Stimulated activated CD8-positive, alpha-beta memory T cell treated with anti-CD3 and anti-CD28 coated beads, Interleukin-7, amount 100 ng/mL, for 4 hours (primary cell): ENCODE data around the gene CDC42BPB.

ENCODE experiments used
- DNase-seq, 2 donors: peaks; one replicate each; pipeline ENCODE4 v3.0.0-alpha.2; 2020; ENCODE audit warnings: low read depth in 2 of 2

Gene CDC42BPB

DNA sequence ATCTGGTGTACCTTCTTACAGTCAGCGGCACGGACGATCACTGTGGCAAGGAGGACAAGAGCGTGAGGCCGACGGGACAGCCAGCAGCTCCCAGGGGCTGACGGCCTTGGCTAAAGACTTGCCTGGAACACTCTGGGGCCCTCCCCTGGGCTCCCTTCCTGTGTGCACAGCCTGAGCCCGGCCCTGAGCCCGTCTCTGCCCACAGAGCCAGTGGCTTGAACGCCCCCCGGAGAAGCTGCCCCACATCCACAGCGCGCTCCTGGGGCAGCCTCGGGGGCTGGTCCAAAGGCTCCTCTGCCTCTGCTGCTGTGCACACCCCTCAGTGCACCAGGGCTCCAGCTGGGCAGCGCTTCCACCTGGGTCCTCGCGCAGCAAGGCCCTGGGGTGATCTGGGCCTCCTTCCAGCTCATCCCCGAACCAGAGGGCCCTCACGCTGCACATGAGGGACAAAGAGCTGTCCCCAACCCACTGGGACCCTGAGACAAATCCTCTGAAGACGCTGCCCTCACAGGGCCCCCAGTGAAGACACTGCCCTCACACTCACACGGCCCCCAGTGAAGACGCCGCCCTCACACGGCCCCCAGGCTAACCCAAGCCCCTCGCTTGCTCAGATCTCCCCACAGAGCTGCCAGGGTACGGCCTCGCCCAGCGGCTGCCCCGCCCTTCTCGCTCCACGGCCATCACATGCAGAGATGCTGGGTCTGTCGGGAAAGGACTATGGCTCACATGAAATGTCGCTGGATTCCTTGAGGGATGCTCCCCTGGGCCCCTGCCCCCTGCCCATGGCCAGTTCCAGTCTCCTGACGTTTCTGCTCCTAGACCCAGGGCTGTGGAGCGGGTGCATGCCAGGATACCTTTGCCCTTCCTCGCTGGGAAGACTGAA, 112.7 kb downstream of the CDC42BPB start:
- no peak for DNase-seq

DNA sequence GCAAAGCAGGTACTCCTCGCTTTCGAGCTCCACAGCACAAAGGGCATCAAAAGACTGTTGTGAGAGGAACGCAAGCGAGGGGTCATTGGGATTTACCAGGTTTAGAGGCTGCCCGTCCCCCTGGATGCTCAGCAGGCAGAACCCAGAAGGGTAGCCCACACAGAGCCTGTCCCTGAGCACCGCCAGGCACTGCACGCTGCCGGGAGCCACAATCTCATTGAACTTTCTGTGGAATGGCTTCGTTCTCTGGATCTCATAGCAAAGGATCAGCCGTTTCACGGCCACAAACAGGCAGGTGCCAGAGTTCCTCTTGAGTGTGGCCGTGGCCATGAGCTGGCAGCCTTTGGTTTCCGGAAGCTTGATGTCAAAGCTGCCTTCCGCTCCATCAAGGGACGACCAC, 113.4 kb downstream of the CDC42BPB start:
- no peak for DNase-seq

- no peak for DNase-seq
Measured at GRCh38 chr14:102943454-102943853, 113.9 kb downstream of the CDC42BPB start.

GRCh38 chr14:102942069-102942468, 115.3 kb downstream of the CDC42BPB start:
- no peak for DNase-seq

DNA sequence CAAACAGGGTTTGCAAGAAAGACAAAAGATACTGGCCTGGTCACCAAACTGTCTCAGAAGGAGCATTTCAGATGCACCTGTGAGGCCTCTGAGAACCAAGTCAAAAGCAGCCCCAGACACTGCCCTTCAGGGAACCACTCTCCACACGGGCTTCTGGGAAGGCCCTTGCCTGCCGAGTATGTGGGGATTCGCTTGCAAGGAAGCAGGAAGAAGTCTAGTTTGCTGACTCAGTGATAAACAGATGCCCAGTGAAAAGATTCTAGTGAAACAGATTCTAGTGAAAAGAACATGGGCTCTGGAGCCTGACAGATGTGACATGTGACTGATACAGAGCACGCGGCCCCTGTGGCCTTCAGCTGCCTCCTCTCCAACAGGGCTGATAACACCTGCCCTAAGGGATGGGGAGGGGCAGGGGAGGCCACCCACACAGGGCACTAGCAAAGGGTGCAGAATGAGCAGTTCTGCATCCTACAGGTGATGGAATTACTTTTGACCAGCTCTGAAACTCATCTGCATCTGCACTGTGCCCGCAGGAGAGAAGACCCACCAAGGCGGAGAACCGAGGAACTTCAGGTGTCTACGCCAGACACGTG, 115.8 kb downstream of the CDC42BPB start:
- DNase-seq: no peak

DNA sequence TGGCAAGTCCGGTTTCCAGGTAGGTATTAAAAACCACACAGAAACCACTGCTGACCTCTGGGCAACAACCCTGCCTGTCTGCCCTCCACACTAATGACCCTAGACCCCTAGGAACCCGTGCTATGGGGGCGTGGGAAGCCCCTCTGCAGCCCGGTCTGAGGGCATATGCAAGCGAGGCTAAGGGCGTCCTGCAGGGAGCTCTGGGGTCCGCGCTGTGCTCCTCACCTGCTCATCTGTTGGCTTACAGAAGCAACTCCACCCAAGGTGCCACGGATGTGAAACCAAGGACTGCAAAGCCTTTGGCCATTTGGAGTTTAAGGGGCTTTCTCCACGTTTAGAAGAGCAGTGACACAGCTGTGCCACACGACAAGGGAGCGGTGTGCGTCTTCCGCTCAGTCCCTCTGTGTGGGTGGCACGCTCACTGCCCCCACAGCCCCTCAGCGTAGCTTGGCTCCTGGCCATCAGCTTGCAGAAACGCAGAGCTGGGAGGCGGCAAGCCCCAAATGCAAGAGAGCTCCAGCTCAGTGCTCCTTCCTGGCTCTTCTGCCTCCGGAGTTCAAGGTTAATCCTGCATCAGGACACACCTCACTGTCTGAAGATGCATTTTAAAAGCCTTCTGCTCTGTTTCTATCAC, 116.5 kb downstream of the CDC42BPB start:
- no peak for DNase-seq

DNA sequence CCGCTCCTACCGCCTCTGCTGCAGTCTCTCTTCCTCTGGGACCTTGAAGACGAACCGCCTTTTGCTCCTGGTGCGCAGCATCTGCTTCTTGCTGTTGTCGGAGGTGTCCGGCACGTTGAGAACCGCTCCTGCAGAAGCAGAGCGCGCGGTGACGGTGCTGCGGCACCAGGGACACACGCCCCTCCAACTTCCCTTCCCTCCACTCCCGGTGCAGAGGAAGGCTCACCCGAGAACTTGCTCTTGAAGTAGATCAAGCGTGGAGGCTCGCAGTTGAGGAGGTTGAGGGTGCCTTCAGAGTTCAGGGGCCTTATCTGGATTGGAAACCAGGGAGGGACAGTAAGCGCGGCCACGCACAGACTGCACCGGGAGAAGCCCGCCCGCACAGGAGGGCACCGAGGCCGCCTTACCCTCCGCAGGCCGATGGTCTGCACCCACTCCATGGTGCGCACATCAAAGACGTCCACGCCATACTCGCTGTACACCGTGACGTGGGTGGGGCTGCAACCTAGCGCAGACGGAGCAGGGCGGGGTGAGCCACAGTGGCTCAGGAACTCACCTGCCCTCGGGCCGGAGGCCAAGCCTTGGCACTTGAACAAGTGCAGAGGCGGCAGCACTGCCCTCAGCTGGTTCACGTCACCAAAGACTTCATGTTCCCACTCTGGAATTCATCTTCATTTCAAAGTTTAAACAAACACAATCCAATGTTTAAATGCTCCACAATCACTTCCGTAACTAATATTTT, 117.4 kb downstream of the CDC42BPB start:
- DNase-seq: no peak

GRCh38 chr14:102939329-102939728, 118.0 kb downstream of the CDC42BPB start:
- no peak for DNase-seq

GRCh38 chr14:102938191-102938590, 119.2 kb downstream of the CDC42BPB start:
- no peak for DNase-seq

DNA sequence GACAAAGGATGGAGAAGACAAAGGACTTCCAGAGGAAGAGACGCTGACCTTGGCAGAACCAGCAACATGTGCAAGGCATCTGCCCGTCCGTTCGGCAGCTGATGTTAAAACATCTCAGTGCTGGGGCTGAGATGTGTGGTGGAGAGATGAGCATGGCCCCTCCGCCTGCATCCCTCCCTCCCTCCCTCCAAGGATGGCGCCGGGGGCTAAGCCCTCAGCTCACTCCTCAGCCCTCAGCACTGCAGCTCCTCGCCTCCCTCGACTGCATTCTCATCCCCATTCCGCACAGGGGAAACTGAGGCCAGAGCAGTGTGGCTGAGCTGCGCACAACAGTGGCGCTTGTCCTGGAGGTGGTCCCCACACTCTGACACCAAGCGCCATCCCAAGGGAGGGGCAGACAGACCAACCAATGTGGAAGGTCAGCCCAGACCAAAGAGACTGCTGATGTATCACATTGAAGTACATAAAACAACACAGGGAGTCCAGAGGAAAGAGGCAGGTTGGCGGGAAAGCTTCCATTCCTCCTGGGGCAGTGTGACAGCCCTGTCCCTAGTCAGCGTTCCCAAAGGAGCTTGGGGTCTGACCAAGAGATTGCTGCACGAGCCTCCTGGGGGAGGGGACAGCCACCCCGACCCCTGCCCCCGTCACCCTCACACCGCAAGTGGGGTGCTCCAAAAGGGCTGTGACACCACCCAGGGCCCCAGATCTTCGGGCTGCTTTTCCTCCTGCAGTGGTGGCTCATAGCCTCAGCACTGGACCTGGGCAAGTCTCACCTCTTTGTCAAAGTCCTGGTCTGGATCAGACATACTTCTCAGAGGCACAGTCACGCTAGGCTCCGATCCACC, 119.8 kb downstream of the CDC42BPB start:
- no peak for DNase-seq

DNA sequence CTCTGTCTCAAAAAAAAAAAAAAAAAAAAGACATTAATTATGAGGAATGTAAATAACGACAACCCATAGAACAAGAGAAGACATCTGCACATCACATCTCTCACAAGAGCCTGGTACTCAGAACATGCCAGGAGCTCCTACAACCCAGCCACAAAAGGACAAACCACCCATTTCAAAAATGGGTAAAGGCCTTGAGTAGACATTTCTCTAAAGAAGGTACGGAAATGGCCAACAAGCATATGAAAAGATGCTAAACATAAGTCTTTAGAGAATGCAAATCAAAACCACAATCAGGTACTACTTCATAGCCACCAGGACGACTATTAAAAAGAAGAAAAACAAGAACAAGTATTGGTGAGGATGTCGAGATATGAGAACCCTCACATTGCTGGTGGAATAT, 121.6 kb downstream of the CDC42BPB start:
- no peak for DNase-seq

- DNase-seq: no peak
Measured at GRCh38 chr14:102933618-102934231, 123.6 kb downstream of the CDC42BPB start.

- DNase-seq: no peak
Measured at GRCh38 chr14:102932484-102933248, 124.7 kb downstream of the CDC42BPB start.

DNA sequence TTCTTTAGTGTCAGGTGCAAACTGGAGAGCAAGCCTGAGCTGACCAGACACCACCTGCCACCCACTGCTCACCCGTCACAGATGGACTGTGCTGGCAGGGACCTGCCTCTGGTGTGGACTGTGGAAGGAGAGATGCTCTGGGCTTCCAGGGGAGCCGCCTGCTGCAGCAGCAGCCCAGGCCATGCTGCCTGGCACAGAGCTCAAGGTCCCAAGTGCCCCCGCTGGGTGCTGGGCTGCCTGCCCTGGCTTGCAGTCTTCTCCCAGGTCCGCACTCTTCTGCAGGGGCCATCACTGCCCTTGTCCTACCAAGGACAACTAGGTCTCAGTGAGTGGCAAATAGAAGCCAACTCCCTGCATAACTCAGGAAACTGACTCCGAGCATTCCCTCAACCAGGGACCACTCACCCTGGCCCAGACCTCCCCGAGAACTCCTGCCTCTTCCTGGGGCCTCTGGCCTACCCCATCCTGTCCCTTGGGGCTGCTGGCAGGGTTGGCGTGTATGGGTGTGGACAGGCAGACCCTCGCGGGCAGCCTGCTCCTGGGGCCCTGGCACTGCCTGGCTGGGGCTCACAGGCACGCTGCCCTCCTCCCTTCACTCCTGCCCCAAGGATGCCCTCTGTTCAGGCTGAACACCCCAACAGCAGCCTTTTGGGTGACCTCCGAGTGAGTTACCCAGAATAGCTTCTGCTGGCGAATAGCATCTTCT, 125.6 kb downstream of the CDC42BPB start:
- no peak for DNase-seq

GRCh38 chr14:102930753-102931579, 126.4 kb downstream of the CDC42BPB start:
- no peak for DNase-seq

- DNase-seq: no peak
Measured at GRCh38 chr14:102930138-102930752, 127.1 kb downstream of the CDC42BPB start.

DNA sequence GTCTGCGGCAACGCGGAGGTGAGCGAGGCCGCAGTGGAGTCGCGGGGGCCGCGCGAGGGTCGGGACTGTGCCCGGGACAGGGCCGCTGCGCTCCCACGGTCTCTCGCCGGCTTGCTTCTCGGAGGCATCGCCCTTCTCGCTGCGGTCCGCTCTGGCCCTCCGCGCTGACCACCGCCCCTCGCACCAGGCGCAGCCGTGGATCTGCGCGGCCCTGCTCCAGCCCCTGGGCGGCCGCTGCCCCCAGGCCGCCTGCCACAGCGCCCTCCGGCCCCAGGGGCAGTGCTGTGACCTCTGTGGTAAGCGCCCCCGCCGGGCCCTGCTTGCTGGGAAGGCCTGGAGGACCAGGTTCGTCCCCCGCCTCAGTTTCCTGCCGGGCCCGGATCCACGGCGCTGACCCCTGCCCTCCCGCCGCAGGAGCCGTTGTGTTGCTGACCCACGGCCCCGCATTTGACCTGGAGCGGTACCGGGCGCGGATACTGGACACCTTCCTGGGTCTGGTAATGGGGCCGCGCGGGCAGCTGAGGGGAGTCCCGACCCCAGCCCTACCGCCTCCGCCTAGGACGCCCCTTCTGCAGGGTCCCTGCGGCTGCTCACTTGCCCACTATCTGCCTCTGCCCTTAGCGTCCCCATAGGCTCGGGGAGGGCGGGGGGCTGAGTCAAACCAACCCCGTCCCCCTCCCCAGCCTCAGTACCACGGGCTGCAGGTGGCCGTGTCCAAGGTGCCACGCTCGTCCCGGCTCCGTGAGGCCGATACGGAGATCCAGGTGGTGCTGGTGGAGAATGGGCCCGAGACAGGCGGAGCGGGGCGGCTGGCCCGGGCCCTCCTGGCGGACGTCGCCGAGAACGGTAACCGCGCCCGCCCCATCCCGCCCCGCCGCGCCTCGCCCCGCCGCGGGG, 127.9 kb downstream of the CDC42BPB start:
- no peak for DNase-seq
